HepG2 (cell line): ENCODE measurements around the gene RPS6KA2. TPM values are rescaled to one million over a fixed set of nuclear protein-coding genes. Genes with fewer than 3 reads are reported as not detected.

Source experiments
- ATAC-seq: fragments of 200-7000 bp; cut with Tn5 transposase; 3 replicates; pipeline ENCODE4 v1.9.1; 2020; ENCODE audit warnings: mild to moderate bottlenecking, moderate library complexity
- BruUV-seq: library from RNA; stranded (reverse); fragments of 400-500 nt; replicated peaks from 2 replicates; lab custom pipeline; 2021; lab: Mats Ljungman, UMichigan
- CTCF ChIA-PET: fragments of 300-600 bp; formaldehyde crosslinking; extraction: SDS; loops from one replicate; lab custom pipeline; 2021; ENCODE audit warnings: low total read pairs, inconsistent platforms, low intra/inter-chr PET ratio; lab: Yijun Ruan, JAX
- POLR2A ChIA-PET: fragments of 350-600 bp; sonication (Branson Sonifier 250); formaldehyde crosslinking; loops from one replicate; lab custom pipeline; 2020; ENCODE audit warnings: antibody characterized with exemption, inconsistent platforms; lab: Yijun Ruan, JAX
- DNase-seq: peaks from one replicate; pipeline ENCODE4 v3.0.0-alpha.2; 2015; ENCODE audit warnings: low spot score
- FAIRE-seq: peaks from 3 replicates; lab custom pipeline; 2011; peaks lifted over from hg19 to GRCh38; lab: Jason Lieb, UNC
- H2AFZ ChIP-seq: one replicate; pipeline ENCODE4 v1.6.1; 2011; ENCODE audit warnings: low read length, inconsistent platforms
- H3K27ac ChIP-seq: fragments of 300-600 bp; 3 replicates; pipeline ENCODE4 v1.8.0; 2011; ENCODE audit warnings: mixed run types, mild to moderate bottlenecking, mixed read lengths, low read length, inconsistent platforms; ENCODE audit not compliant: insufficient read depth; ENCODE audit errors: extremely low read length
- H3K27me3 ChIP-seq, 2 experiments: fragments of 200-600 bp in 1 of 2; 2 replicates in 1 of 2; 3 replicates in 1 of 2; pipeline versions ENCODE4 v1.6.0 to v1.8.0; 2011; ENCODE audit warnings: low read length in 2 of 2, mild to moderate bottlenecking in 2 of 2, moderate library complexity in 2 of 2, inconsistent platforms in 1 of 2; ENCODE audit not compliant: insufficient read depth in 2 of 2, control insufficient read depth in 1 of 2
- H3K36me3 ChIP-seq, 2 experiments: fragments of 200-600 bp in 1 of 2; replicated peaks in 1 of 2; 2 replicates in 1 of 2; 3 replicates in 1 of 2; pipeline versions ENCODE4 v1.5.1 to v1.8.0; 2011; ENCODE audit warnings: low read length in 2 of 2, inconsistent platforms in 1 of 2; ENCODE audit not compliant: insufficient read depth in 2 of 2, control insufficient read depth in 1 of 2
- H3K4me1 ChIP-seq: 2 replicates; pipeline ENCODE4 v1.5.1; 2012; ENCODE audit warnings: low read length, inconsistent platforms; ENCODE audit not compliant: insufficient read depth
- H3K4me2 ChIP-seq: 2 replicates; pipeline ENCODE4 v1.6.0; 2011; ENCODE audit warnings: low read depth, low read length, inconsistent platforms
- H3K4me3 ChIP-seq, 3 experiments: fragments of 200-600 bp in 1 of 3; sonication (generic), shearing (Covaris generic) in 1 of 3; replicated peaks in 1 of 3; 2 replicates each; pipeline ENCODE4 v1.5.1; 2011 to 2016; ENCODE audit warnings: low read length in 3 of 3, inconsistent platforms in 2 of 3, low read depth in 2 of 3, mild to moderate bottlenecking in 2 of 3, control low read depth in 1 of 3, mixed read lengths in 1 of 3; ENCODE audit not compliant: insufficient read depth in 1 of 3
- H3K79me2 ChIP-seq: one replicate; pipeline ENCODE4 v1.6.1; 2011; ENCODE audit warnings: low read length, inconsistent platforms; ENCODE audit not compliant: insufficient read depth
- H3K9ac ChIP-seq: 2 replicates; pipeline ENCODE4 v1.6.0; 2011; ENCODE audit warnings: mild to moderate bottlenecking, low read depth, low read length, inconsistent platforms; ENCODE audit not compliant: insufficient read depth
- H3K9me3 ChIP-seq: 2 replicates; pipeline ENCODE4 v1.5.1; 2012; ENCODE audit warnings: mild to moderate bottlenecking, low read length
- H4K20me1 ChIP-seq: 2 replicates; pipeline ENCODE4 v1.6.0; 2011; ENCODE audit warnings: inconsistent platforms, mild to moderate bottlenecking, low read length, moderate library complexity; ENCODE audit not compliant: insufficient read depth
- ADNP ChIP-seq: sonication (generic); formaldehyde crosslinking; IDR thresholded peaks from 2 replicates; pipeline ENCODE4 v1.4.0; 2020; ENCODE audit warnings: missing genetic modification reagents
- ARHGAP35 ChIP-seq: sonication (generic); formaldehyde crosslinking; IDR thresholded peaks from 2 replicates; pipeline ENCODE4 v1.9.0; 2022; ENCODE audit warnings: mild to moderate bottlenecking, inconsistent platforms, moderate library complexity, missing genetic modification reagents, borderline replicate concordance
- BCL6 ChIP-seq: IDR thresholded peaks from 2 replicates; pipeline ENCODE4 v1.6.1; 2016; ENCODE audit warnings: missing genetic modification reagents, missing compliant biosample characterization
- EZH2 ChIP-seq: conservative IDR thresholded peaks from 2 replicates; pipeline ENCODE4 v1.6.1; 2012; ENCODE audit warnings: mild to moderate bottlenecking, low read depth, low read length, moderate library complexity
- GATAD2A ChIP-seq: IDR thresholded peaks from 2 replicates; pipeline ENCODE4 v1.6.1; 2016
- PHF5A ChIP-seq: IDR thresholded peaks from one replicate; pipeline ENCODE4 v1.6.1; 2018; ENCODE audit warnings: low read depth, missing genetic modification reagents; ENCODE audit not compliant: unreplicated experiment
- RBM22 ChIP-seq: fragments of 200-400 bp; formaldehyde crosslinking; optimal IDR thresholded peaks from 2 replicates; pipeline ENCODE3; 2017; ENCODE audit warnings: mild to moderate bottlenecking, low read length, moderate library complexity
- SRSF1 ChIP-seq: fragments of 200-400 bp; formaldehyde crosslinking; optimal IDR thresholded peaks from 2 replicates; pipeline ENCODE3; 2017; ENCODE audit warnings: mild to moderate bottlenecking, low read depth, low read length, moderate library complexity
- ZNF567 ChIP-seq: sonication (generic); formaldehyde crosslinking; IDR thresholded peaks from 2 replicates; pipeline ENCODE4 v1.8.1; 2023; ENCODE audit warnings: mild to moderate bottlenecking, missing genetic modification reagents, borderline replicate concordance
- ZNF776 ChIP-seq: sonication (generic); formaldehyde crosslinking; IDR thresholded peaks from 2 replicates; pipeline ENCODE4 v1.4.0; 2020; ENCODE audit warnings: mild to moderate bottlenecking, missing genetic modification reagents
- WGBS: methylation state at CpG from one replicate; pipeline ENCODE4 v1.1.6; 2017; ENCODE audit warnings: low lambda C conversion rate; 5-methylcytosine and 5-hydroxymethylcytosine counted together
- in situ Hi-C: cut with HindIII; loops from 2 replicates; pipeline ENCODE4 v1.10.0; 2017; ENCODE audit warnings: low pct_unique_long_range_greater_than_20kb; ENCODE audit not compliant: extremely low pct_ligation_motif_present
- intact Hi-C: fragments of 100-400 bp; cut with micrococcal nuclease; formaldehyde crosslinking; loops from one replicate; pipeline ENCODE4 v1.10.0; 2022; ENCODE audit not compliant: unreplicated experiment
- polyA plus RNA-seq, 8 experiments: library from polyadenylated mRNA; depleted of rRNA in 3 of 8; stranded (reverse) in 7 of 8; unstranded in 1 of 8; fragments of >200 nt; fragmentation: Illumina TruSeq in 4 of 8; extraction: Trizol in 4 of 8; gene quantifications; 2 replicates each; pipeline versions ENCODE4 v1.2.1 to v1.2.3, GENCODE V29; 2011 to 2016; ENCODE audit warnings: low read depth in 4 of 8, missing spikeins in 1 of 8, mixed read lengths in 1 of 8; ENCODE audit not compliant: insufficient read depth in 1 of 8
- total RNA-seq, 5 experiments: library from RNA; depleted of rRNA; stranded (reverse); fragments of >200 nt; fragmentation: Illumina TruSeq; extraction: Trizol; gene quantifications; 2 replicates each; pipeline ENCODE4 v1.2.3, GENCODE V29; 2016; ENCODE audit warnings: low read depth in 1 of 5
- TF ChIP-seq, protein P1 (sequence below): IDR thresholded peaks from 2 replicates; pipeline ENCODE4 v1.6.1; 2012; ENCODE audit warnings: low read length, improper control_type of control experiment

The RPS6KA2 gene
- total and polyA plus RNA-seq, 2 of the 13 experiments (the other 11 are each of a cell fraction or from before 2014, with no cell fraction given): 0.22 to 0.38 TPM

DNA sequence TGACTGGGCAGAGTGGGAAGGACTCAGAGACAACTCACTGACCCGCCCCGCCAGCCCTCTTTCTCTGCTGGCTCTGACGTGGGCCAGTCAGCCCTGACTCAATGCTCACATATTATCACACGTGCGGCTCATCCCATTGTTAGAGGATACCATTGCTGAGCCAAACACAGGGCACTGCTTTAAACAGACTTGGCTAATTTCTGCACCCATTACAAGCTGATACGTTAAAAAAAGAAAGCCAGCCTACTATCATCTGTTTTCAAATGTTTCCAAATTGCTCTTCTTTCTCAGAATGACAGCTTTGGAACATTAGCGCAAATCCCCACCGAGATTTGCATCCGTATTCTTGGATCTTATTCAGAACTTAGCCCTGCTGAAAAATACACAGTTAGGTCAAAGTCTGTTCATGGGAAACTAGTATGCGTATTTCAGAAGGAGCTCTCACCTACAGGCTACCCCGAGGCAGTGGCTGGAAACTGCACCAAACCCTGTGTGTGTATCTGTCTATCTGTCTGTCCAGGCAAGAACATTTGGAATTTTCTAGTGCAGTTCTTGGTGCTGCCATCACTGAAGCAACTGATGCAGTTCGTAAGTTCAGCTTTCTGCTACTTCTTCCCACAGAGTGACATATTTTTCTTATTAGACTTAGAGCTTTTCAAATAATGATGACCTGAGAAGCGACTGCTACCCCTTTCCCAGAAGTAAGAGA is 73.3 kb downstream of the RPS6KA2 start:
- Histone ChIP-seq H3K4me3 (no peak overlapping the region), H3K27ac (no peak overlapping the region), H3K4me2 (no peak overlapping the region), H3K27me3 (peaks cover 5 to 73% of the 10 kb centered on the region in 2 experiments; a peak in 3 of 5 replicates), H3K36me3 (no peaks in the 10 kb centered on the region), H4K20me1 (no peaks in the 10 kb centered on the region), H2AFZ (no peak overlapping the region), H3K79me2 (no peaks in the 10 kb centered on the region), H3K9ac (no peak overlapping the region), H3K4me1 (no peaks in the 10 kb centered on the region), H3K9me3 (no peaks in the 10 kb centered on the region)
- TF ChIP-seq ADNP (CRISPR knock-in tag) (no peak), EZH2 (0 out of 2 replicates have a peak, but pooled peaks have one; percentile 42)
- in situ Hi-C loops: no loop called here
- intact Hi-C loops: no loop called here
- FAIRE-seq: no peak
- WGBS: 8% methylated on average over 13 of the region's 13 CpGs
- CTCF ChIA-PET: no interaction called here
- POLR2A ChIA-PET: no interaction called here
- no peak for DNase-seq
- no TSS peak for BruUV-seq
- no peak for ATAC-seq

DNA sequence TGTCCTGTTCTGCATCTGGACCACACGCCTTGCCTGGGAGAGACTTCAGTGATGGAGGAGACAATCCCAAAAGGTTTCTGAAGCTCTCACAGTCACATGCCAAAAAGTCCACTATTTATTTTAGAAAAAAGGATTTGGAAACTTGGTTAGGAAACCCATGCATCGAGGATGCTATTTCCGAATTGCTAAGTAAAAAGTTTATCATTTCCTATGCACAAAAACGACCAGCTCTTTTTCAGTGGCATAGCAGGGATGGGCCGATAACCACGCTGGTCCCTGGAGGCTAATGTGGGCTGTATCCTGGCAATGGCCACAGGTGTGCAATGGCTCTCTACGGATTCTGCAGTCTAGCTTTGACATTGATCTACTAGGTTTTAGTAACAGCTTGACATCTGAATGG is 74.5 kb downstream of the RPS6KA2 start:
- no peak overlapping the region for H3K4me3 ChIP-seq
- ATAC-seq (no peak), DNase-seq (no peak), FAIRE-seq (no peak)
- H3K79me2 ChIP-seq: no peaks in the 10 kb centered on the region
- intact Hi-C loops (no loop called here), in situ Hi-C loops (no loop called here)
- no peaks in the 10 kb centered on the region for H3K9me3 ChIP-seq
- H2AFZ ChIP-seq: no peak overlapping the region
- POLR2A ChIA-PET: no interaction called here
- H3K9ac ChIP-seq: no peak overlapping the region
- 2% methylated on average over 7 of the region's 7 CpGs for WGBS
- no peaks in the 10 kb centered on the region for H3K4me1 ChIP-seq
- H4K20me1 ChIP-seq: no peaks in the 10 kb centered on the region
- no peak for TF ChIP-seq RBM22
- TF ChIP-seq BCL6: no peak
- no peak for TF ChIP-seq SRSF1
- no peak for TF ChIP-seq ZNF776 (CRISPR knock-in tag)
- TF ChIP-seq, protein P1, sequence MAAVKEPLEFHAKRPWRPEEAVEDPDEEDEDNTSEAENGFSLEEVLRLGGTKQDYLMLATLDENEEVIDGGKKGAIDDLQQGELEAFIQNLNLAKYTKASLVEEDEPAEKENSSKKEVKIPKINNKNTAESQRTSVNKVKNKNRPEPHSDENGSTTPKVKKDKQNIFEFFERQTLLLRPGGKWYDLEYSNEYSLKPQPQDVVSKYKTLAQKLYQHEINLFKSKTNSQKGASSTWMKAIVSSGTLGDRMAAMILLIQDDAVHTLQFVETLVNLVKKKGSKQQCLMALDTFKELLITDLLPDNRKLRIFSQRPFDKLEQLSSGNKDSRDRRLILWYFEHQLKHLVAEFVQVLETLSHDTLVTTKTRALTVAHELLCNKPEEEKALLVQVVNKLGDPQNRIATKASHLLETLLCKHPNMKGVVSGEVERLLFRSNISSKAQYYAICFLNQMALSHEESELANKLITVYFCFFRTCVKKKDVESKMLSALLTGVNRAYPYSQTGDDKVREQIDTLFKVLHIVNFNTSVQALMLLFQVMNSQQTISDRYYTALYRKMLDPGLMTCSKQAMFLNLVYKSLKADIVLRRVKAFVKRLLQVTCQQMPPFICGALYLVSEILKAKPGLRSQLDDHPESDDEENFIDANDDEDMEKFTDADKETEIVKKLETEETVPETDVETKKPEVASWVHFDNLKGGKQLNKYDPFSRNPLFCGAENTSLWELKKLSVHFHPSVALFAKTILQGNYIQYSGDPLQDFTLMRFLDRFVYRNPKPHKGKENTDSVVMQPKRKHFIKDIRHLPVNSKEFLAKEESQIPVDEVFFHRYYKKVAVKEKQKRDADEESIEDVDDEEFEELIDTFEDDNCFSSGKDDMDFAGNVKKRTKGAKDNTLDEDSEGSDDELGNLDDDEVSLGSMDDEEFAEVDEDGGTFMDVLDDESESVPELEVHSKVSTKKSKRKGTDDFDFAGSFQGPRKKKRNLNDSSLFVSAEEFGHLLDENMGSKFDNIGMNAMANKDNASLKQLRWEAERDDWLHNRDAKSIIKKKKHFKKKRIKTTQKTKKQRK: no peak
- no peak for TF ChIP-seq GATAD2A (CRISPR knock-in tag)
- no peak for TF ChIP-seq ZNF567 (CRISPR knock-in tag)
- no peak for TF ChIP-seq PHF5A (CRISPR knock-in tag)
- TF ChIP-seq ARHGAP35 (CRISPR knock-in tag): no peak
- H3K27me3 ChIP-seq: peaks cover 5 to 68% of the 10 kb centered on the region in 2 experiments; a peak in 3 of 5 replicates
- no peak overlapping the region for H3K4me2 ChIP-seq
- no peak overlapping the region for H3K27ac ChIP-seq
- CTCF ChIA-PET: no interaction called here
- no TSS peak for BruUV-seq
- H3K36me3 ChIP-seq: no peaks in the 10 kb centered on the region
